HepG2 (cell line): ENCODE measurements around the gene LYST. TPM values are rescaled to one million over a fixed set of nuclear protein-coding genes. Genes with fewer than 3 reads are reported as not detected.

Experiments used
- ATAC-seq: fragments of 200-7000 bp; cut with Tn5 transposase; 3 replicates; pipeline ENCODE4 v1.9.1; 2020; ENCODE audit warnings: mild to moderate bottlenecking, moderate library complexity
- BruUV-seq: library from RNA; stranded (reverse); fragments of 400-500 nt; replicated peaks from 2 replicates; lab custom pipeline; 2021; lab: Mats Ljungman, UMichigan
- CTCF ChIA-PET: fragments of 300-600 bp; formaldehyde crosslinking; extraction: SDS; loops from one replicate; lab custom pipeline; 2021; ENCODE audit warnings: low total read pairs, inconsistent platforms, low intra/inter-chr PET ratio; lab: Yijun Ruan, JAX
- POLR2A ChIA-PET: fragments of 350-600 bp; sonication (Branson Sonifier 250); formaldehyde crosslinking; loops from one replicate; lab custom pipeline; 2020; ENCODE audit warnings: antibody characterized with exemption, inconsistent platforms; lab: Yijun Ruan, JAX
- DNase-seq: peaks from one replicate; pipeline ENCODE4 v3.0.0-alpha.2; 2015; ENCODE audit warnings: low spot score
- FAIRE-seq: peaks from 3 replicates; lab custom pipeline; 2011; peaks lifted over from hg19 to GRCh38; lab: Jason Lieb, UNC
- H2AFZ ChIP-seq: one replicate; pipeline ENCODE4 v1.6.1; 2011; ENCODE audit warnings: low read length, inconsistent platforms
- H3K27ac ChIP-seq: fragments of 300-600 bp; 3 replicates; pipeline ENCODE4 v1.8.0; 2011; ENCODE audit warnings: mixed run types, mild to moderate bottlenecking, mixed read lengths, low read length, inconsistent platforms; ENCODE audit not compliant: insufficient read depth; ENCODE audit errors: extremely low read length
- H3K27me3 ChIP-seq, 2 experiments: fragments of 200-600 bp in 1 of 2; 2 replicates in 1 of 2; 3 replicates in 1 of 2; pipeline versions ENCODE4 v1.6.0 to v1.8.0; 2011; ENCODE audit warnings: low read length in 2 of 2, mild to moderate bottlenecking in 2 of 2, moderate library complexity in 2 of 2, inconsistent platforms in 1 of 2; ENCODE audit not compliant: insufficient read depth in 2 of 2, control insufficient read depth in 1 of 2
- H3K36me3 ChIP-seq, 2 experiments: fragments of 200-600 bp in 1 of 2; replicated peaks in 1 of 2; 2 replicates in 1 of 2; 3 replicates in 1 of 2; pipeline versions ENCODE4 v1.5.1 to v1.8.0; 2011; ENCODE audit warnings: low read length in 2 of 2, inconsistent platforms in 1 of 2; ENCODE audit not compliant: insufficient read depth in 2 of 2, control insufficient read depth in 1 of 2
- H3K4me1 ChIP-seq: 2 replicates; pipeline ENCODE4 v1.5.1; 2012; ENCODE audit warnings: low read length, inconsistent platforms; ENCODE audit not compliant: insufficient read depth
- H3K4me2 ChIP-seq: 2 replicates; pipeline ENCODE4 v1.6.0; 2011; ENCODE audit warnings: low read depth, low read length, inconsistent platforms
- H3K4me3 ChIP-seq, 3 experiments: fragments of 200-600 bp in 1 of 3; sonication (generic), shearing (Covaris generic) in 1 of 3; replicated peaks in 1 of 3; 2 replicates each; pipeline ENCODE4 v1.5.1; 2011 to 2016; ENCODE audit warnings: low read length in 3 of 3, inconsistent platforms in 2 of 3, low read depth in 2 of 3, mild to moderate bottlenecking in 2 of 3, control low read depth in 1 of 3, mixed read lengths in 1 of 3; ENCODE audit not compliant: insufficient read depth in 1 of 3
- H3K79me2 ChIP-seq: one replicate; pipeline ENCODE4 v1.6.1; 2011; ENCODE audit warnings: low read length, inconsistent platforms; ENCODE audit not compliant: insufficient read depth
- H3K9ac ChIP-seq: 2 replicates; pipeline ENCODE4 v1.6.0; 2011; ENCODE audit warnings: mild to moderate bottlenecking, low read depth, low read length, inconsistent platforms; ENCODE audit not compliant: insufficient read depth
- H3K9me3 ChIP-seq: 2 replicates; pipeline ENCODE4 v1.5.1; 2012; ENCODE audit warnings: mild to moderate bottlenecking, low read length
- H4K20me1 ChIP-seq: 2 replicates; pipeline ENCODE4 v1.6.0; 2011; ENCODE audit warnings: inconsistent platforms, mild to moderate bottlenecking, low read length, moderate library complexity; ENCODE audit not compliant: insufficient read depth
- CHD4 ChIP-seq: fragments of 200-600 bp; sonication (generic); IDR thresholded peaks from 2 replicates; pipeline ENCODE4 v1.7.0; 2017; ENCODE audit warnings: mild to moderate bottlenecking, low read length, borderline replicate concordance
- FOXK2 ChIP-seq: fragments of 450-650 bp; IDR thresholded peaks from 2 replicates; pipeline ENCODE4 v1.6.1; 2016
- KDM5B ChIP-seq: sonication (generic); formaldehyde crosslinking; IDR thresholded peaks from 2 replicates; pipeline ENCODE4 v1.4.0; 2020; ENCODE audit warnings: missing genetic modification reagents, mild to moderate bottlenecking, borderline replicate concordance
- MAFF ChIP-seq: IDR thresholded peaks from 2 replicates; pipeline ENCODE4 v1.6.1; 2011; ENCODE audit warnings: low read depth, low read length, improper control_type of control experiment
- MAFK ChIP-seq, 2 experiments: IDR thresholded peaks in 1 of 2; conservative IDR thresholded peaks in 1 of 2; 2 replicates each; pipeline ENCODE4 v1.6.1; 2011; ENCODE audit warnings: improper control_type of control experiment in 2 of 2, low read length in 2 of 2
- PRDM15 ChIP-seq: sonication (generic); formaldehyde crosslinking; IDR thresholded peaks from 2 replicates; pipeline ENCODE4 v1.4.0; 2020; ENCODE audit warnings: missing genetic modification reagents
- RBM39 ChIP-seq: fragments of 200-400 bp; formaldehyde crosslinking; IDR thresholded peaks from one replicate; pipeline ENCODE4 v1.6.1; 2018; ENCODE audit warnings: antibody characterized with exemption, mild to moderate bottlenecking, low read depth, low read length; ENCODE audit not compliant: poor library complexity, severe bottlenecking
- SP2 ChIP-seq: sonication (generic); formaldehyde crosslinking; IDR thresholded peaks from 2 replicates; pipeline ENCODE4 v1.5.1; 2020; ENCODE audit warnings: mild to moderate bottlenecking, missing genetic modification reagents
- ZNF549 ChIP-seq: sonication (generic); formaldehyde crosslinking; IDR thresholded peaks from 2 replicates; pipeline ENCODE4 v1.5.0; 2020; ENCODE audit warnings: missing genetic modification reagents
- ZNF614 ChIP-seq: IDR thresholded peaks from 2 replicates; pipeline ENCODE4 v1.6.1; 2018; ENCODE audit warnings: missing biosample characterization, missing genetic modification reagents, inconsistent platforms, borderline replicate concordance
- ZNF879 ChIP-seq: sonication (generic); formaldehyde crosslinking; IDR thresholded peaks from 2 replicates; pipeline ENCODE4 v1.8.1; 2023; ENCODE audit warnings: missing genetic modification reagents
- WGBS: methylation state at CpG from one replicate; pipeline ENCODE4 v1.1.6; 2017; ENCODE audit warnings: low lambda C conversion rate; 5-methylcytosine and 5-hydroxymethylcytosine counted together
- in situ Hi-C: cut with HindIII; loops from 2 replicates; pipeline ENCODE4 v1.10.0; 2017; ENCODE audit warnings: low pct_unique_long_range_greater_than_20kb; ENCODE audit not compliant: extremely low pct_ligation_motif_present
- intact Hi-C: fragments of 100-400 bp; cut with micrococcal nuclease; formaldehyde crosslinking; loops from one replicate; pipeline ENCODE4 v1.10.0; 2022; ENCODE audit not compliant: unreplicated experiment
- polyA plus RNA-seq, 8 experiments: library from polyadenylated mRNA; depleted of rRNA in 3 of 8; stranded (reverse) in 7 of 8; unstranded in 1 of 8; fragments of >200 nt; fragmentation: Illumina TruSeq in 4 of 8; extraction: Trizol in 4 of 8; gene quantifications; 2 replicates each; pipeline versions ENCODE4 v1.2.1 to v1.2.3, GENCODE V29; 2011 to 2016; ENCODE audit warnings: low read depth in 4 of 8, missing spikeins in 1 of 8, mixed read lengths in 1 of 8; ENCODE audit not compliant: insufficient read depth in 1 of 8
- total RNA-seq, 5 experiments: library from RNA; depleted of rRNA; stranded (reverse); fragments of >200 nt; fragmentation: Illumina TruSeq; extraction: Trizol; gene quantifications; 2 replicates each; pipeline ENCODE4 v1.2.3, GENCODE V29; 2016; ENCODE audit warnings: low read depth in 1 of 5

Gene LYST
- total and polyA plus RNA-seq, 2 of the 13 experiments (the other 11 are each of a cell fraction or from before 2014, with no cell fraction given), result 0.91 to 2.5 TPM

GRCh38 chr1:235635938-235636662, 230.6 kb downstream of the LYST start:
- TF ChIP-seq KDM5B (CRISPR knock-in tag) (0 out of 2 replicates have a peak, but pooled peaks have one; percentile 24), ZNF879 (CRISPR knock-in tag) (no peak)
- FAIRE-seq (no peak), DNase-seq (no peak), ATAC-seq (peak; percentile 57)
- H3K4me2 ChIP-seq, result no peak overlapping the region
- no peak overlapping the region for H3K27ac ChIP-seq
- in situ Hi-C loops, result no loop called here
- H3K27me3 ChIP-seq, result no peaks in the 10 kb centered on the region
- intact Hi-C loops, result no loop called here
- no peak overlapping the region for H3K9ac ChIP-seq
- no peak overlapping the region for H2AFZ ChIP-seq
- 84% methylated on average over 8 of the region's 12 CpGs for WGBS
- POLR2A ChIA-PET, result no interaction called here
- peaks cover 25% of the 10 kb centered on the region for H3K4me1 ChIP-seq
- H3K36me3 ChIP-seq, result peaks cover 0 to 5% of the 10 kb centered on the region in 2 experiments; a peak in 1 of 5 replicates
- H3K4me3 ChIP-seq, result no peak overlapping the region
- H3K79me2 ChIP-seq, result peaks cover 57% of the 10 kb centered on the region
- peaks cover 40% of the 10 kb centered on the region; the same call in 1 of the 2 replicates for H4K20me1 ChIP-seq
- no peaks in the 10 kb centered on the region for H3K9me3 ChIP-seq
- no TSS peak for BruUV-seq
- CTCF ChIA-PET, result no interaction called here

- Histone ChIP-seq H4K20me1 (peaks cover 44% of the 10 kb centered on the region), H2AFZ (no peak overlapping the region), H3K4me2 (no peak overlapping the region), H3K36me3 (no peaks in the 10 kb centered on the region; a peak in 1 of 5 replicates), H3K79me2 (peaks cover 59% of the 10 kb centered on the region), H3K4me1 (peaks cover 28% of the 10 kb centered on the region), H3K27me3 (no peaks in the 10 kb centered on the region), H3K4me3 (no peak overlapping the region), H3K27ac (no peak overlapping the region), H3K9me3 (no peaks in the 10 kb centered on the region), H3K9ac (no peak overlapping the region)
- intact Hi-C loops (no loop called here), in situ Hi-C loops (no loop called here)
- FAIRE-seq, result no peak
- TF ChIP-seq ZNF549 (no peak), SP2 (CRISPR knock-in tag) (no peak), FOXK2 (no peak), MAFF (peak; percentile 46; the same call in 1 of the 2 replicates), RBM39 (no peak), ZNF614 (CRISPR knock-in tag) (no peak), MAFK (conservative IDR thresholded peaks at IDR 0.05 in 1 of 2, IDR thresholded peaks at IDR 0.05 in 1 of 2; ENCODE audit: low read length in 2 of 2) (peak; percentile 50 to 70; a peak in 3 of 4 replicates), PRDM15 (CRISPR knock-in tag) (no peak), CHD4 (no peak)
- no peak for DNase-seq
- WGBS, result 87% methylated on average over 14 of the region's 14 CpGs
- no peak for ATAC-seq
- ChIA-PET POLR2A (no interaction called here), CTCF (no interaction called here)
- BruUV-seq, result no TSS peak
These were observed 234.0 kb downstream of the LYST start for GRCh38 chr1:235632506-235633401.
